Measurements from ENCODE around the gene NDUFS4. TPM values are rescaled to one million over a fixed set of nuclear protein-coding genes. Genes with fewer than 3 reads are reported as not detected.

Gene NDUFS4
- total RNA-seq, 2 experiments from 2014 or later: 25.0 to 25.1 TPM

DNA sequence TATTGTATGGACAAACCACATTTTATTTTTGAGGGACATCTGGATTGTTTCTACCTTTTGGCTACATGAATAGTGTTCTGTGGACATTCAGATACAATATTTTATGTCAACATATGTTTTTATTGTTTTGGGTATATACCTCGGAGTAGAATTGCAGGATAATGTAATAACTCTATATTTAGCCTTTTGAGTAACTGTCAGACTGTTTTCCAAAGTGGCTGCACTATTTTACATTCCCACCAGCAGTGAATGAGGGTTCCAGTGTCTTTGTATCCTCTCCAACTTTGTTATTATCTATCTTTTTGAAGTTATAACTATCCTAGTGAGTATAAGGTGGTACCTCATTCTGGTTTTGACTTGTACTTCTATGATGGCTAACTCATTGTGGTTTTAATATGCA, 11.0 kb downstream of the NDUFS4 start:
- POLR2A ChIA-PET: no interaction called here
- no peak overlapping the region for H3K27ac Mint-ChIP-seq
- no peaks in the 10 kb centered on the region for H3K36me3 ChIP-seq (ENCODE audit: insufficient read depth, low read length)
- intact Hi-C loops (cut with DNase I, micrococcal nuclease): no loop called here
- ATAC-seq (ENCODE audit: poor library complexity) (no peak), DNase-seq (no peak)
- CTCF ChIA-PET: interaction anchor here (2.3 kb wide), 1 partner anchor 12 kb away, joined by 4 read pairs; no protein-coding TSS in a partner anchor
- no peak overlapping the region for H3K27ac ChIP-seq (ENCODE audit: low read depth in 1 of 2, low read length in 2 of 2)
- H3K4me3 ChIP-seq (ENCODE audit: low read length): no peak overlapping the region
- H3K27me3 ChIP-seq (ENCODE audit: control insufficient read depth in 1 of 2, insufficient read depth in 2 of 2, low read length in 2 of 2): no peaks in the 10 kb centered on the region
- H3K4me1 ChIP-seq (ENCODE audit: insufficient read depth, low read length): no peaks in the 10 kb centered on the region
- H3K9me3 Mint-ChIP-seq: peaks cover 4% of the 10 kb centered on the region
- TF ChIP-seq, protein P1, sequence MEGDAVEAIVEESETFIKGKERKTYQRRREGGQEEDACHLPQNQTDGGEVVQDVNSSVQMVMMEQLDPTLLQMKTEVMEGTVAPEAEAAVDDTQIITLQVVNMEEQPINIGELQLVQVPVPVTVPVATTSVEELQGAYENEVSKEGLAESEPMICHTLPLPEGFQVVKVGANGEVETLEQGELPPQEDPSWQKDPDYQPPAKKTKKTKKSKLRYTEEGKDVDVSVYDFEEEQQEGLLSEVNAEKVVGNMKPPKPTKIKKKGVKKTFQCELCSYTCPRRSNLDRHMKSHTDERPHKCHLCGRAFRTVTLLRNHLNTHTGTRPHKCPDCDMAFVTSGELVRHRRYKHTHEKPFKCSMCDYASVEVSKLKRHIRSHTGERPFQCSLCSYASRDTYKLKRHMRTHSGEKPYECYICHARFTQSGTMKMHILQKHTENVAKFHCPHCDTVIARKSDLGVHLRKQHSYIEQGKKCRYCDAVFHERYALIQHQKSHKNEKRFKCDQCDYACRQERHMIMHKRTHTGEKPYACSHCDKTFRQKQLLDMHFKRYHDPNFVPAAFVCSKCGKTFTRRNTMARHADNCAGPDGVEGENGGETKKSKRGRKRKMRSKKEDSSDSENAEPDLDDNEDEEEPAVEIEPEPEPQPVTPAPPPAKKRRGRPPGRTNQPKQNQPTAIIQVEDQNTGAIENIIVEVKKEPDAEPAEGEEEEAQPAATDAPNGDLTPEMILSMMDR (IDR thresholded peaks at IDR 0.05): no peak
- peaks cover 19% of the 10 kb centered on the region for H3K36me3 Mint-ChIP-seq (ENCODE audit: low read depth)
- H3K4me1 Mint-ChIP-seq (ENCODE audit: low read depth): peaks cover 80% of the 10 kb centered on the region
- no peaks in the 10 kb centered on the region for H3K27me3 Mint-ChIP-seq
- H3K4me3 Mint-ChIP-seq: no peak overlapping the region
- no peaks in the 10 kb centered on the region for H3K9me3 ChIP-seq (ENCODE audit: control insufficient read depth in 1 of 2, insufficient read depth in 1 of 2, low read length in 2 of 2)

DNA sequence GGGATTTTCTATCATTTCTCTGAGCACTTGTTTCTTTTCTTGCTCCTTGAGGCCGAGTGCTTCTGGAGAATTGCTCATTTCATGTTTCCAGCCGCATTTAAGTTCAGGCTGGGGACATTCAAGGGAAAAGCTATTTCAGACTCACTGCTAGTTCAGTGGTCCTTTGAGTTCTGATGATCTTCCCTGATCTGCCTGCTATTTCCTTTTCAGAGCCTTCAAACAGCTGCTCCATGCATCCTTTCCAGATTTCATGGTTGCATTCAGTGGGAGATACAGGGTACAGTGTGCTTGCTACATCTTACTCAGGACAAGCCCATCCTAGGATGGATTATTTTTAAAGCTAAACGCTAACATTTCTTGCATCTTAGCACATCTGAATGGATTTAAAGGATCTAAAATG, 14.7 kb downstream of the NDUFS4 start:
- ChIA-PET POLR2A (interaction anchor here (1.5 kb wide), 1 partner anchor 15 kb away, joined by 4 read pairs; the partner anchor contains the start of gene NDUFS4), CTCF (no interaction called here)
- intact Hi-C loops (cut with DNase I, micrococcal nuclease): no loop called here
- peaks cover under 1% of the 10 kb centered on the region for H3K9me3 Mint-ChIP-seq
- no peak overlapping the region for H3K27ac Mint-ChIP-seq
- DNase-seq (no peak), ATAC-seq (ENCODE audit: poor library complexity) (no peak)
- Histone ChIP-seq H3K27ac (ENCODE audit: low read depth in 1 of 2, low read length in 2 of 2) (no peak overlapping the region), H3K4me1 (ENCODE audit: insufficient read depth, low read length) (no peaks in the 10 kb centered on the region), H3K27me3 (ENCODE audit: control insufficient read depth in 1 of 2, insufficient read depth in 2 of 2, low read length in 2 of 2) (no peaks in the 10 kb centered on the region), H3K9me3 (ENCODE audit: control insufficient read depth in 1 of 2, insufficient read depth in 1 of 2, low read length in 2 of 2) (no peaks in the 10 kb centered on the region), H3K36me3 (ENCODE audit: insufficient read depth, low read length) (no peaks in the 10 kb centered on the region), H3K4me3 (ENCODE audit: low read length) (no peak overlapping the region)
- H3K27me3 Mint-ChIP-seq: no peaks in the 10 kb centered on the region
- peaks cover 82% of the 10 kb centered on the region for H3K4me1 Mint-ChIP-seq (ENCODE audit: low read depth)
- H3K36me3 Mint-ChIP-seq (ENCODE audit: low read depth): peaks cover 7% of the 10 kb centered on the region
- TF ChIP-seq, protein P1 (IDR thresholded peaks at IDR 0.05): no peak
- H3K4me3 Mint-ChIP-seq: no peak overlapping the region

DNA sequence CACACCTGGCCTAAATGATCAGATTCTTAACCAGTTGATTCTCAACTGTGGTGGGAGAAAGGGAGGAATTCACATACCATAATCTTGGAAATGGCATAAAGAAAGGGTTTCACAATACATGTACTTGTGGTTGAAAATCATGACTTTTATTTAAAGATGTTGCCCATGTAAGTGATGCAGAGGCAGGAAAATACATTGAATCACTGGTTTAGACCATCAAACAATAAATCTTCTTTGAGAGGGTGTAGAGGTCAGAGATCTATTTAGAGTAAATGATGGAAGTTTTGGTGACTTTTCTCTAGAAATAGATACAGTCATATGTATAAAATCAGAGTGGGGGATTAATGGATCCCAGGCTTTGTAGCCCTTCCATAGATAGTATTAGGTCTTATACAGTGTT, 15.4 kb downstream of the NDUFS4 start:
- H3K4me1 Mint-ChIP-seq (ENCODE audit: low read depth): peaks cover 87% of the 10 kb centered on the region
- no peaks in the 10 kb centered on the region for H3K9me3 Mint-ChIP-seq
- TF ChIP-seq, protein P1 (IDR thresholded peaks at IDR 0.05): no peak
- H3K4me3 ChIP-seq (ENCODE audit: low read length): no peak overlapping the region
- H3K27me3 Mint-ChIP-seq: no peaks in the 10 kb centered on the region
- intact Hi-C loops (cut with DNase I, micrococcal nuclease): no loop called here
- no peak overlapping the region for H3K27ac Mint-ChIP-seq
- ChIA-PET CTCF (no interaction called here), POLR2A (interaction anchor here (1.5 kb wide), 1 partner anchor 15 kb away, joined by 4 read pairs; the partner anchor contains the start of gene NDUFS4)
- H3K9me3 ChIP-seq (ENCODE audit: control insufficient read depth in 1 of 2, insufficient read depth in 1 of 2, low read length in 2 of 2): no peaks in the 10 kb centered on the region
- H3K27me3 ChIP-seq (ENCODE audit: control insufficient read depth in 1 of 2, insufficient read depth in 2 of 2, low read length in 2 of 2): no peaks in the 10 kb centered on the region
- H3K36me3 Mint-ChIP-seq (ENCODE audit: low read depth): peaks cover 10% of the 10 kb centered on the region
- no peak overlapping the region for H3K4me3 Mint-ChIP-seq
- DNase-seq (no peak), ATAC-seq (ENCODE audit: poor library complexity) (no peak)
- no peak overlapping the region for H3K27ac ChIP-seq (ENCODE audit: low read depth in 1 of 2, low read length in 2 of 2)
- no peaks in the 10 kb centered on the region for H3K36me3 ChIP-seq (ENCODE audit: insufficient read depth, low read length)
- no peaks in the 10 kb centered on the region for H3K4me1 ChIP-seq (ENCODE audit: insufficient read depth, low read length)

Data from CD4-positive, alpha-beta T cell (primary cell).